ENCODE results near the gene COL4A2.
"Not testable (repeated sequence)": the region's sequence is repeated elsewhere in the genome, so short reads cannot be mapped to it uniquely, and the experiment has no call there.

The COL4A2 gene

GRCh38 chr13:110438776-110439175, 131.7 kb downstream of the COL4A2 start:
- DNase-seq (ENCODE audit: low read depth): no peak

- DNase-seq (ENCODE audit: low read depth): no peak
These were observed 134.1 kb downstream of the COL4A2 start for GRCh38 chr13:110440946-110441731.

GRCh38 chr13:110442930-110443621, 136.0 kb downstream of the COL4A2 start:
- DNase-seq (ENCODE audit: low read depth): no peak

- no peak for DNase-seq (ENCODE audit: low read depth)
These were observed 136.6 kb downstream of the COL4A2 start for GRCh38 chr13:110443622-110444225.

- DNase-seq (ENCODE audit: low read depth): no peak
These were observed 137.2 kb downstream of the COL4A2 start for GRCh38 chr13:110444226-110444653.

GRCh38 chr13:110445183-110445582, 138.1 kb downstream of the COL4A2 start:
- no peak for DNase-seq (ENCODE audit: low read depth)

- no peak for DNase-seq (ENCODE audit: low read depth)
These were observed 138.9 kb downstream of the COL4A2 start for GRCh38 chr13:110445722-110446574.

GRCh38 chr13:110446575-110446890, 139.4 kb downstream of the COL4A2 start:
- no peak for DNase-seq (ENCODE audit: low read depth)

- DNase-seq (ENCODE audit: low read depth): no peak
These were observed 140.0 kb downstream of the COL4A2 start for GRCh38 chr13:110447058-110447511.

- DNase-seq (ENCODE audit: low read depth): no peak
These were observed 140.7 kb downstream of the COL4A2 start for GRCh38 chr13:110447801-110448200.

- DNase-seq (ENCODE audit: low read depth): no peak
These were observed 141.1 kb downstream of the COL4A2 start for GRCh38 chr13:110448230-110448629.

- no peak for DNase-seq (ENCODE audit: low read depth)
These were observed 141.6 kb downstream of the COL4A2 start for GRCh38 chr13:110448677-110449076.

- no peak for DNase-seq (ENCODE audit: low read depth)
These were observed 142.3 kb downstream of the COL4A2 start for GRCh38 chr13:110449219-110450015.

- DNase-seq (ENCODE audit: low read depth): no peak
These were observed 143.2 kb downstream of the COL4A2 start for GRCh38 chr13:110450016-110450900.

GRCh38 chr13:110450941-110451730, 144.1 kb downstream of the COL4A2 start:
- DNase-seq (ENCODE audit: low read depth): no peak

GRCh38 chr13:110453091-110453490, 146.0 kb downstream of the COL4A2 start:
- not testable (repeated sequence) for DNase-seq (ENCODE audit: low read depth)

- DNase-seq (ENCODE audit: low read depth): no peak
These were observed 146.7 kb downstream of the COL4A2 start for GRCh38 chr13:110453797-110454196.

GRCh38 chr13:110454227-110454859, 147.3 kb downstream of the COL4A2 start:
- DNase-seq (ENCODE audit: low read depth): no peak

- DNase-seq (ENCODE audit: low read depth): no peak
These were observed 147.9 kb downstream of the COL4A2 start for GRCh38 chr13:110454956-110455355.

Measured in activated T-cell treated with anti-CD3 and anti-CD28 coated beads for 24 hours (primary cell).